DMS153 (cell line): ENCODE data around the gene RSRC2.
"Not testable (repeated sequence)": the region's sequence is repeated elsewhere in the genome, so short reads cannot be mapped to it uniquely, and the experiment has no call there.

Experiments used
- DNase-seq: peaks from one replicate; lab custom pipeline; 2025; lab: John Stamatoyannopoulos, UW

Gene RSRC2

GRCh38 chr12:122526683-122527477 lies at the start of gene RSRC2, which contains the start of gene KNTC1:
RSRC2 (minus strand) TSS chr12:122526936; CDS start chr12:122526853, 83 bp downstream.
KNTC1 (plus strand) TSS chr12:122527249; CDS start chr12:122530064, 2,815 bp downstream.
- DNase-seq: peak; percentile 99

- no peak for DNase-seq
These were observed 45.1 kb upstream of the RSRC2 start for GRCh38 chr12:122571821-122572220.

- not testable (repeated sequence) for DNase-seq
These were observed 43.3 kb upstream of the RSRC2 start for GRCh38 chr12:122570006-122570405.

GRCh38 chr12:122569288-122569687 lies 42.6 kb upstream of the RSRC2 start:
- no peak for DNase-seq

- not testable (repeated sequence) for DNase-seq
These were observed 40.1 kb upstream of the RSRC2 start for GRCh38 chr12:122566816-122567215.

GRCh38 chr12:122563361-122563760 lies 36.6 kb upstream of the RSRC2 start:
- no peak for DNase-seq

GRCh38 chr12:122560138-122560537 lies 33.4 kb upstream of the RSRC2 start:
- no peak for DNase-seq

GRCh38 chr12:122558745-122559641 lies 32.3 kb upstream of the RSRC2 start:
- no peak for DNase-seq

GRCh38 chr12:122547330-122547729 lies 20.6 kb upstream of the RSRC2 start:
- no peak for DNase-seq

- DNase-seq: no peak
These were observed 19.1 kb upstream of the RSRC2 start for GRCh38 chr12:122545855-122546254.

- no peak for DNase-seq
These were observed 17.8 kb upstream of the RSRC2 start for GRCh38 chr12:122544537-122544936.

- DNase-seq: no peak
These were observed 11.8 kb upstream of the RSRC2 start for GRCh38 chr12:122538496-122538895.

- DNase-seq: no peak
These were observed 10.3 kb upstream of the RSRC2 start for GRCh38 chr12:122537021-122537420.

GRCh38 chr12:122533856-122534255 lies 7.1 kb upstream of the RSRC2 start:
- DNase-seq: no peak

GRCh38 chr12:122528992-122529391 lies 2.3 kb upstream of the RSRC2 start:
- DNase-seq: no peak

- DNase-seq: no peak
These were observed 1.8 kb upstream of the RSRC2 start for GRCh38 chr12:122528582-122528981.

- peak; percentile 3 for DNase-seq
These were observed 775 bp upstream of the RSRC2 start for GRCh38 chr12:122527478-122527944.

GRCh38 chr12:122523846-122524718 lies 2.7 kb downstream of the RSRC2 start:
- no peak for DNase-seq

GRCh38 chr12:122523280-122523679 lies 3.5 kb downstream of the RSRC2 start:
- DNase-seq: no peak

GRCh38 chr12:122520676-122521075 lies 6.1 kb downstream of the RSRC2 start:
- no peak for DNase-seq

- DNase-seq: no peak
These were observed 7.3 kb downstream of the RSRC2 start for GRCh38 chr12:122519418-122519817.

GRCh38 chr12:122518908-122519307 lies 7.8 kb downstream of the RSRC2 start:
- no peak for DNase-seq
